GM19240 (cell line): ENCODE results near the gene PAQR7.

Experiments
- DNase-seq: peaks from one replicate; pipeline ENCODE4 v3.0.0; 2011; ENCODE audit warnings: low spot score; ENCODE audit not compliant: insufficient read length

PAQR7 gene

DNA sequence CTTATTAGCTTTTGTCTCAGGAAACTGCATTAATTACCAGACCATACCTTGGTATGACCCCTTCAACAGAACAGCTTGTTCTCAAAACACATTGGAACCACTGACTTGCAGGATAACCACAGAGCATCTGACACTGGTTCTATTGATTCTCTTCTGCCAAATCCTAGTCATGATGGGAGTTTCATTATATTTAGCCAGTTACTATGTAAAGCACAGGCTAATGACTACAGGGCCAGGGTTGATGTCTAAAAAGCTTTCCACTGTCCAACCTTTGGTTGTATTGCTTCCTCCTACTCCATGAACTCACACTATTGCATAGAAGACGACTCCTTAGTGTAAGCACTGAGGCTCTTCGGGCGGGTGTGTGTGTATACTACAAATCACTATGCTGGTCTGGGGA is 27.0 kb upstream of the PAQR7 start:
- DNase-seq, result no peak

DNA sequence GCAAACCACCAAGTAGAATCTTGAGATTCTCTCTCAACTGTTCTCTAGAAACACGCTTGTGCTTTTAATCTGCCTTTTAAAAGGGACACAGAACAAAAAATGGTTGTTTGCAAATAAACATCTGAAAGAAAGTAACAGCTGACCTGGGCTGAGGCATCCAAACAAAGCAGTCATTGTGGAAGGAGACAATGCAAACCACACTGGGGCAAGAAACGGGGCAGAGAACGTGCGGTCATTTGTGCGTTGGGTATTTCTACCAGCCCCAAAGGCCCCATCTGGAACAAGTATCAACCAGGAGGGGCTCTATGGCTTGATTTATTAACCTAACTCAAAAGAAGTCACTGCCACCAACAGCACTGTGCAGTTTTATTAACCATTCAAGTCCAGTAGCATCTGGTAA is 24.7 kb upstream of the PAQR7 start:
- DNase-seq, result no peak

DNA sequence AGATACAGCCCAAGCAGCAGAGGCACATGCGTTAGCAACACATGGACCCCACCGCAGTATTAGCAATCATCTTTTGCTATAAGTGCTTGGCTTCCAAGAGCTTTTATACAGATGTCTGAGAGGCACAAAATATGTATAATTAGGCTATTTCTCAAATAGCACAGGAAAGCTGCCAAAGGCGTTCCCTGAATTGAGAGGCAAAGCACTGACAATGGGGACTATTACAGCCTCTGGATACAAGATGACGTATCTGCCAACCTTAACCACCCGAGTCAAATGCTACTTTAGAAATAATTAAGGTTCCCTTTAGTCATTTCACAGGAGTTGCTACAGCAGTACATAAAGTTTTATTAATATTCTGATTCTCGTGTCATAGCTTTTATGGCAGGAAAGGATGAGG is 24.3 kb upstream of the PAQR7 start:
- DNase-seq, result no peak

DNA sequence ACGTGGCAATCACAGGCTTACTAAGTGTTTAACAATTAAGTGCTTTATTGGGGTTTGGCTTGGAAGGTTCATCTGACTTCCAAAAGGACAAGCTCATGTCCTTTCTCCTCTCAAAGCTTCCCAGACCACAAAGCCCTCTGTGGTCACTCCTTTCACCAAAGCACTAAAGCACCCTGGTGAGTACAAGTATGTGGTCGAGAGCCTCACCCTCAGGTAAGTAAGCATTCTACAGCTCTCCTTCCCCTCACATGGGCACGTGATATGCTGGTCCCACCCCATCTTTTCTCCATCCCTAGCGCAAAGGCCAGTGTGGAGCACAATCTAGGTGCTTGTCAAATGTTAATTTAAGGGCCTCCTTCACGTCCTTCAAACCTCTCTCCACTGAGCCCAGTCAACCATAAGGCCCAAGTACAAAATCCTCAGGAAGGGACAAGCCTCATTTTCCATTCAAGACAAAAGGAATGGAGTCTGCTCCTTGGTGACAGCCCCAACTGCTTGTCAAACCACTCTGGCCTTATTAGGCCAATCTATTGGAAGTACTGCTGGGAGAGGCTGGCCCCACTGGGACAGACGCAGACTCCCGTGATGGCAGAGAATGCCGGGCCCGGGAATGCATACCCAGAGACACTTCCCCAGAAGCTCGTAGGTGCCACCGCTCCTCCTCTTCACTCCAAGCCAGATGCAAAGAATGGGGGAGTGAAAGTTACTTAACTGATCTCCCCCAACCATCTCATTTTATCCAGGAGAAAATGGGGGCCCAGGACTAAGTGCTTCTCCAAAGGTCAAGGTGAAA is 22.9 kb upstream of the PAQR7 start:
- no peak for DNase-seq

DNA sequence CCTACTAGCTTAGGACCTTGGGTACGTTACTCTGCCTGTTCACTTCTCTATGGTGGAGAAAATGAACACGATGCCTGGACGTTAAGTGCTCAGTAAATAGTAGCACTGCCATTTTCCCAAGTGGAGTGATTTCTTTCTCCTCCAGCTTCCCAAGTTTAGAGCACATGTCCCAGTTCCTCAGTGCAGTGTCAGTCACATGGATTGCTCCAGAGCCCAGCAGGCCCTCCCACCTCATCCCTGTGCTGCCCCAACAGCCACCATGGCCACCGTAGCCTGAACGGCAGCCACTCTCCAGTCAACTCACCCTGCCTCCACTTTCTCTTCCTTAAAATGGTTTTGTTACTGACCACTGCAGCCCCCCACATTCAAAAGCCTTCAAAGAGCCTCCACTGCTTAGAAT is 22.2 kb upstream of the PAQR7 start:
- no peak for DNase-seq

GRCh38 chr1:25896266-25896665 is 20.8 kb upstream of the PAQR7 start:
- no peak for DNase-seq

DNA sequence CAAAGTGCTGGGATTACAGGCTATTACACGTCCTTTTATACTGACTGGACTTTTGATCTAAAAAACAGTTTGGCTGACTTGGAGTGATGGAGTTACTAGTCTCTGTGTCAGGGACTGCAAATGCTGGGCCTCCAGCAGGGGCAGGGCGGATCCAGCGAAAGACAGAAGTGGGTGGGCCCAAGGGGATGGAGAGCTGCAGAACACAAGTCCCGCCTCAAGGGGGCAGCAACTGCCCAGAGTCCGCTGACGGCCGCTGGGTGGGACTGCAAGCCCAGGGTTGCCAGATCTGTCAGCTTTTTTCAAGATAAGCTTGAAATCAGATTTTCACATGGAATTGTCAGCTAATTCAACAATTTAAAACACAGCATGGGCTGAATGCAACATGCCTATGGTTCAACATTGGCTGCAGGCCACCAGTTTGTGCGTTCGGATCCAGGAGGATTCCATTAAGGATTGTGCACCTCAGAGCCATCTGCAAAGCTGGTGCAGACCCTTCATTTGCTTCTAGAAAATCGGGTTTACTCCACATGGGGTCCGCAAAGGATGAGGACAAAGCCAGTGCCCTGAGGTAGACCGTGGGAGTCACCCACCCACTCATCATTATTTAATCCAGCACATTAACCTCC is 20.0 kb upstream of the PAQR7 start:
- DNase-seq, result peak; percentile 97

- DNase-seq, result no peak
Observed at GRCh38 chr1:25893116-25893515, 17.6 kb upstream of the PAQR7 start.

DNA sequence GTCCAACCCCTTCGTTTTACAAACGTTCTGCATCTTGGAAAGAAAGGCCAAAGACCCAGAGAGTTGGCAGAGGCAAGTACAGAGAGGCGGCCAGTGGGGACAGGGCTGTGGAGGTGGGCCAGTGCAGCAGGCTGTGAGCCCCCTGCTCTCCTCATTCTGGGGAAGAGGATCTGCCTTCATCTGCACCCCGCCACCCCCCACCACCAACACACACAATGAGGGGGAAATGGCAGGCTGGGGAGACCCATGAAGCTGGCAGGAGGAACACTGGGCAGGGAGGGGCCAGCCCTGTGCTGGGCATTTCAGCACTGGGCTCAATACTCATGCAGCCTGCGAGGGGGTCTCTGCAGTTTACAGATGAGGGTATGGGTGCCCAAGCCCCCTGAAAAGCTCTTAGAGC is 16.1 kb upstream of the PAQR7 start:
- DNase-seq, result no peak

- no peak for DNase-seq
Observed at GRCh38 chr1:25890239-25891034, 14.9 kb upstream of the PAQR7 start.

DNA sequence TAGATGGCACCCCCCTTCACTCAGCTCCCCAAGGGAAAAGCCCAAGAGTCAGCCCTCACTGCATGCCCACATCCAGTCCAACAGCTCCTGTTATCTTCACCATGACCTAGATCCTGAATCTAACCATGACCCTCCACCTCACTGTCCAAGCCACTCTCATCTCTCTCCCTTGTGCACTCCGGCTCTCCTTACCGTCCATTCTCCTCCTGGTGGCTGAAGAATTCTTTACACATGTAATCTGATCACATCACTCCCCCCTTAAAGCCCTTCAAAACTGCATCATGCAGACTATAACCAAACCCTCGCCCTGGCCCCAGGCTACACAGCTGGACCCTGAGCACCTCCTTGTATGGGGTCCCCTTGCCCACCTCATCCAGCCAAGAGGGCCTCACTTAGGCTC is 14.0 kb upstream of the PAQR7 start:
- no peak for DNase-seq

GRCh38 chr1:25888426-25888987 is 13.0 kb upstream of the PAQR7 start:
- no peak for DNase-seq

GRCh38 chr1:25885602-25886001 is 10.1 kb upstream of the PAQR7 start:
- DNase-seq, result no peak

DNA sequence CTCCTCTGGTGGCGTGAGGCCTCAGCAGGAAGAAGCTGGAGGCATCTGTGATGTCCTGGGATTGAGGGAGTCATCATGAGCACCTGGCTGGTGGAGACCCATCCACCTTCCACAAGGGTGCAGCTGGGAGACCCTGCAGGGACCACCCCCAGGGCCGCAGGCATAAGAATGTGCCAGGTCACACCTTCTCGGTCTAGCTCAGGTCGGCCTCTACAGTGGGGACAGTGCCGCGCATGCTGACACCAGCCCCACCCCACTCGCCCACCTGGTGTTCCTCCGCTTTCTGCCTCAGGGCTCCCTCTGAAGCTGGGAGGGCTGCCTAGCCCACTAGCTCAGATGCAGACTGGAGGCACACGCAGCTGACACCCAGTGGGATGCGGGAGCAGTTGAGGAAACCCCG is 5.8 kb upstream of the PAQR7 start:
- no peak for DNase-seq

GRCh38 chr1:25880518-25880917 is 5.0 kb upstream of the PAQR7 start:
- DNase-seq, result no peak

GRCh38 chr1:25879675-25880074 is 4.2 kb upstream of the PAQR7 start:
- DNase-seq, result no peak

DNA sequence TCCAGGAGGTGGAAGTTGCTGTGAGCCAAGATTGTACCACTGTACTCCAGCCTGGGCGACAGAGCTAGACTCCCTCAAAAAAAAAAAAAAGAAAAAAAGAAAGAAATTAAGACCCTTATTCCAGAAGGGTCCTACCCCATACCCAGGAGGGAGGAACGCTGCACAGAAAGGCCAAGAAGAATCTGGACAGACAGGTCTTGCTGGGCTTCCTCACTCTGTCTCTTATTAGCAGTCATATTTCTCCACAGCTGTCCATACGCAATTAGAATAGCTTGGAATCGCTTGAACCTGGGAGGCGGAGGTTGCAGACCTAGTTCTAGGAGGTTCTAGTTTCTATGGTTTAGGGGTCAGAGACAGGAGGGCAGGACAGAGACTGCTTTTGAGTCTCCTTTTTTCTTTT is 3.2 kb upstream of the PAQR7 start:
- no peak for DNase-seq

- DNase-seq, result no peak
Observed at GRCh38 chr1:25877155-25877554, 1.6 kb upstream of the PAQR7 start.

DNA sequence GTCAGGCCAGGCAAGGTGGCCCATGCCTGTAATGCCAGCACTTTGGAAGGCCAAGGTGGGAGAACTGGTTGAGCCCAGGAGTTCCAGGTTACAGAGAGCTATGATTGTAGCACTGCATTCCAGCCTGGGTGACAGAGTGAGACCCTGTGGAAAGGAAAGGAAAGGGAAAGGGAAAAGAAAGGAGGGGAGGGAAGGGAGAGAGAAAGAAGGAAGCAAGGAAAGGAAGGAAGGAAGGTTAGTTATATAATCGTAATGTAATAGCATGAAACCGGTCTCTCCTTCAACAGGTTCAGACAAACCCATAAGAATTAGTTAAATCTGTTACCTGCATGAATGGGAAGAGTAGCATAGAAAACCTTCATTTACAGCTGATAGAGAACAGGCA is 1.2 kb upstream of the PAQR7 start:
- DNase-seq, result no peak

DNA sequence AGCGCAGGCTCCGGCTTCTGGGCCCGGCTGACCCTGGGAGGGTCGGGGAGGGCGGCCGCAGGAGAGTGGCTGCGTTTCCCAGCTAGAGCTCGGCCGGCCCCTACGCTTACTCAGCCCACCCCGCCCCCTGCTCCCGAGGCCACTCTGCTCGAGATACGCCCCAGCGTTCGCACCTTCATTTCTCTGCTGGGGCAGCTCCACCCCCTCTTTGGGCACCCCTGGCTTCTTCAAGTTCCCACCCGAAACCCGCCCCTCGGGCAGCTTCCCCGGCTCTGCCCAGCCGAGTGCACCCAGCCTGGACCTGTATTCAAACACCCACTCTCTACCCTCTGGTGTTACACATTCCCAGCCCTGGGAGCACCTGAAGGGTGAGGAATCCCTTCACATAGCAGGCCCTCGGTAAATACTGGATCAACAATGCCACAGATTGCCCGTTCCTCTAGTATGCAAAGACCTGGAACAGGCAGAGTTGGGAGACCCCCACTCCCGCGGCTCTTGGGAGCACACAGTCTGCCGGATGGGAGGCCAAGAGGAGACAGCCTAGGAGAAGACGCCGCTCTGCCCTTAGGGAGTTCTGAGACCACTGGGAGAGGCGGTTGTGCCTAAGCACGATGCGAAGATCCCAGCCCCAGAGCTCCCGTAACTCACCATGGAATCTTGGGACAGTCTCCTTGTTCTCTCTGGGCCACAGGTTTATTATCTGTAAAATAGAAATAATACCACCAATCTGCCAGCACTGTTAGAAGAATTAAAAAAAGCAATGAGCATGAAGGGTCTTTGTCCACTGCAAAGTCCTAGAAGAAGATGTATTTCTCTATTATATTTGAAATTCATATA is 566 bp upstream of the PAQR7 start:
- no peak for DNase-seq

DNA sequence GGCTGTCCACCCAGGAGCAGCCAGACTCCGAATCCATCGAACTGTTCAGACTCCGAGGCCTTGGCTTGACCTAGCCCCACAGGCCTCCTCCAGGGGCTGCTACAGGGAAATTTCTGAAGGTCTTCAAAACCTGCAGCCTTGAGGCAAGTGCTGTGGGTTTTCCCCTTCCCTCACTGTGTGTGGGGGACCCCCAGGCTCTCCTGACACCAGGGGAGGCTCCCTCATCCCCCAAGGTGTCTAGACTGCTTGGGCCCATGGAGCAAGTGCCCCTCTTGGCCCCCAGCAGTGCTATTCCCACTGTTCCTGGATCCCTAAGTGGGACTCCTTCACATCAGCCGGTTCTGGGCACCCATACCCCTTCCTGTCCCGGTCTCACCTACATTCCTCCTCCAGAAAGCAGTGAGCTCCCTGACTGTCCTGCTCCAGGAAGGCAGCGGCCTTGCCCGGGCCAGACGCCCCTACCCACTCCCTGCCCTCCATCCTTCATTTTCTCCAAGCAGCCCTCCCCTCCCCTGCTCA is 814 bp downstream of the PAQR7 start:
- DNase-seq, result no peak
